HG03442 (cell line): Measurements from ENCODE around the gene MGAT5.
A peak's percentile ranks its signal among the peaks of the same experiment; 100 is the strongest.

Experiments used
- ATAC-seq: cut with Tn5 transposase; IDR thresholded peaks from one replicate; pipeline ENCODE4 v1.9.1; 2021; ENCODE audit warnings: mild to moderate bottlenecking, moderate library complexity; ENCODE audit not compliant: unreplicated experiment

The MGAT5 gene

GRCh38 chr2:134361648-134362047 is 107.8 kb downstream of the MGAT5 start:
- no peak for ATAC-seq

- no peak for ATAC-seq
Observed at GRCh38 chr2:134362152-134362668, 108.3 kb downstream of the MGAT5 start.

- no peak for ATAC-seq
Observed at GRCh38 chr2:134362740-134363139, 108.9 kb downstream of the MGAT5 start.

- no peak for ATAC-seq
Observed at GRCh38 chr2:134365356-134365755, 111.5 kb downstream of the MGAT5 start.

- no peak for ATAC-seq
Observed at GRCh38 chr2:134366359-134366758, 112.5 kb downstream of the MGAT5 start.

GRCh38 chr2:134367213-134367612 is 113.3 kb downstream of the MGAT5 start:
- no peak for ATAC-seq

GRCh38 chr2:134368009-134368817 is 114.3 kb downstream of the MGAT5 start:
- ATAC-seq, result no peak

- no peak for ATAC-seq
Observed at GRCh38 chr2:134369220-134369902, 115.5 kb downstream of the MGAT5 start.

GRCh38 chr2:134370655-134371445 is 117.0 kb downstream of the MGAT5 start:
- ATAC-seq, result no peak

- ATAC-seq, result no peak
Observed at GRCh38 chr2:134372141-134372540, 118.3 kb downstream of the MGAT5 start.

GRCh38 chr2:134372611-134373131 is 118.8 kb downstream of the MGAT5 start:
- ATAC-seq, result no peak

GRCh38 chr2:134375935-134376334 is 122.1 kb downstream of the MGAT5 start:
- no peak for ATAC-seq

- ATAC-seq, result no peak
Observed at GRCh38 chr2:134377730-134378129, 123.9 kb downstream of the MGAT5 start.

GRCh38 chr2:134379293-134379692 is 125.4 kb downstream of the MGAT5 start:
- no peak for ATAC-seq

GRCh38 chr2:134379722-134380121 is 125.8 kb downstream of the MGAT5 start:
- no peak for ATAC-seq

GRCh38 chr2:134381141-134381540 is 127.3 kb downstream of the MGAT5 start:
- no peak for ATAC-seq

- ATAC-seq, result no peak
Observed at GRCh38 chr2:134384131-134384530, 130.3 kb downstream of the MGAT5 start.

GRCh38 chr2:134385195-134385594 is 131.3 kb downstream of the MGAT5 start:
- ATAC-seq, result no peak

GRCh38 chr2:134386310-134386709 is 132.4 kb downstream of the MGAT5 start:
- ATAC-seq, result no peak

- ATAC-seq, result no peak
Observed at GRCh38 chr2:134389381-134389780, 135.5 kb downstream of the MGAT5 start.

GRCh38 chr2:134391751-134392160 is 137.9 kb downstream of the MGAT5 start:
- ATAC-seq, result peak; percentile 88
